GM21529 (cell line): Measurements from ENCODE around the gene EXOSC10.

Experiments used
- ATAC-seq: cut with Tn5 transposase; IDR thresholded peaks from one replicate; pipeline ENCODE4 v1.9.1; 2021; ENCODE audit not compliant: unreplicated experiment

The EXOSC10 gene

GRCh38 chr1:11099310-11100148 lies at the start of gene EXOSC10:
Gene EXOSC10, minus strand, starts transcription at chr1:11099869. Its CDS starts 38 bp downstream, at chr1:11099831.
- peak; percentile 93 for ATAC-seq

- no peak for ATAC-seq
Measured at GRCh38 chr1:11147197-11147770, 47.6 kb upstream of the EXOSC10 start.

GRCh38 chr1:11145741-11146140 lies 46.1 kb upstream of the EXOSC10 start:
- no peak for ATAC-seq

GRCh38 chr1:11144570-11145256 lies 45.0 kb upstream of the EXOSC10 start:
- no peak for ATAC-seq

GRCh38 chr1:11143907-11144306 lies 44.2 kb upstream of the EXOSC10 start:
- no peak for ATAC-seq

GRCh38 chr1:11143401-11143800 lies 43.7 kb upstream of the EXOSC10 start:
- ATAC-seq: no peak

GRCh38 chr1:11142618-11143391 lies 43.1 kb upstream of the EXOSC10 start:
- ATAC-seq: no peak

- ATAC-seq: no peak
Measured at GRCh38 chr1:11138952-11139351, 39.3 kb upstream of the EXOSC10 start.

GRCh38 chr1:11138029-11138428 lies 38.4 kb upstream of the EXOSC10 start:
- ATAC-seq: no peak

- no peak for ATAC-seq
Measured at GRCh38 chr1:11134898-11135266, 35.2 kb upstream of the EXOSC10 start.

- ATAC-seq: no peak
Measured at GRCh38 chr1:11134251-11134897, 34.7 kb upstream of the EXOSC10 start.

- ATAC-seq: no peak
Measured at GRCh38 chr1:11132563-11133293, 33.1 kb upstream of the EXOSC10 start.

GRCh38 chr1:11131816-11132215 lies 32.1 kb upstream of the EXOSC10 start:
- no peak for ATAC-seq

GRCh38 chr1:11130406-11130805 lies 30.7 kb upstream of the EXOSC10 start:
- ATAC-seq: no peak

- ATAC-seq: no peak
Measured at GRCh38 chr1:11129649-11130390, 30.2 kb upstream of the EXOSC10 start.

- no peak for ATAC-seq
Measured at GRCh38 chr1:11126569-11126968, 26.9 kb upstream of the EXOSC10 start.

GRCh38 chr1:11125931-11126330 lies 26.3 kb upstream of the EXOSC10 start:
- ATAC-seq: no peak

- ATAC-seq: no peak
Measured at GRCh38 chr1:11124965-11125364, 25.3 kb upstream of the EXOSC10 start.

GRCh38 chr1:11116318-11116717 lies 16.6 kb upstream of the EXOSC10 start:
- no peak for ATAC-seq
